ENCODE results near the gene THG1L. TPM values are rescaled to one million over a fixed set of nuclear protein-coding genes. Genes with fewer than 3 reads are reported as not detected.
A peak's percentile ranks its signal among the peaks of the same experiment; 100 is the strongest.

The THG1L gene
- polyA plus RNA-seq, 1 of the 3 experiments (the other 2 are of a cell fraction): 37.0 TPM

DNA sequence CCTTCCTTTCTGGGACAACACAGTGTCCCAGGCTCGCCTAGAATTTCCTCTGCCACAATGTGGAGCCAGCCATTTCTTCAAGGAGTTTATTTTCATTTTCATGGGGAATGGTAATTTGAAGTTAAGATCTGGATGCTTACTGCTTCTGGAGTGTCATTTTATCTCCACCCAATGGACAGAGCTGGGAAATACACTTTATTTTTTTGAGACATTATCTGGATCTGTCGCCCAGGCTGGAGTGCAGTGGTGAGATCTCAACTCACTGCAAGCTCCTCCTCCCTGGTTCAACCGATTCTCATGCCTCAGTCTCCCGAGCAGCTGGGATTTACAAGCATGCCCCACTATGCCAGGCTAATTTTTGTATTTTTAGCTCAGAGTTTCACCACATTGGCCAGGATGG lies 12.7 kb upstream of the THG1L start:
- ChIA-PET POLR2A (interaction anchor here (0.9 kb wide), 1 partner anchor 13 kb away, joined by 4 read pairs; the partner anchor contains the start of gene THG1L), CTCF (interaction anchor here (0.6 to 3.6 kb wide), 34 partner anchors 9 to 1388 kb away, joined by 3 to 19 read pairs (median 4); partner anchors contain the start of genes LSM11 and THG1L)
- DNase-seq: peak; percentile 61
- Histone ChIP-seq H3K36me3 (replicated peaks in 1 of 2; ENCODE audit: control insufficient read depth in 1 of 2, insufficient read depth in 2 of 2, low read length in 1 of 2) (no peaks in the 10 kb centered on the region), H4K20me1 (ENCODE audit: insufficient read depth) (no peaks in the 10 kb centered on the region), H3K4me2 (peak overlapping the region; percentile 55), H2AFZ (ENCODE audit: low read depth) (peak overlapping the region; percentile 79), H3K9me2 (no peaks in the 10 kb centered on the region), H3K79me2 (ENCODE audit: insufficient read depth) (no peaks in the 10 kb centered on the region), H3K9me3 (no peaks in the 10 kb centered on the region), H3K27me3 (ENCODE audit: insufficient read depth) (no peaks in the 10 kb centered on the region), H3K9ac (peak overlapping the region; percentile 9; the same call in 1 of the 2 replicates), H3F3A (replicated peaks; ENCODE audit: insufficient read depth) (peaks cover 11% of the 10 kb centered on the region), H3K4me3 (ENCODE audit: low read depth in 2 of 2, low read length in 1 of 2) (no peak overlapping the region; a peak in 1 of 4 replicates), H3K4me1 (ENCODE audit: control insufficient read depth in 1 of 2, insufficient read depth in 2 of 2, low read depth in 1 of 2, low read length in 1 of 2) (no peaks in the 10 kb centered on the region; a peak in 1 of 4 replicates), H3K27ac (ENCODE audit: low read depth in 2 of 2, low read length in 1 of 2) (peak overlapping the region in 1 of 2 experiments; percentile 51; a peak in 1 of 4 replicates)
- 0% methylated on average over 4 of the region's 4 CpGs for whole genome bisulfite sequencing (ENCODE audit: low lambda C conversion rate)
- TF ChIP-seq, protein P1, sequence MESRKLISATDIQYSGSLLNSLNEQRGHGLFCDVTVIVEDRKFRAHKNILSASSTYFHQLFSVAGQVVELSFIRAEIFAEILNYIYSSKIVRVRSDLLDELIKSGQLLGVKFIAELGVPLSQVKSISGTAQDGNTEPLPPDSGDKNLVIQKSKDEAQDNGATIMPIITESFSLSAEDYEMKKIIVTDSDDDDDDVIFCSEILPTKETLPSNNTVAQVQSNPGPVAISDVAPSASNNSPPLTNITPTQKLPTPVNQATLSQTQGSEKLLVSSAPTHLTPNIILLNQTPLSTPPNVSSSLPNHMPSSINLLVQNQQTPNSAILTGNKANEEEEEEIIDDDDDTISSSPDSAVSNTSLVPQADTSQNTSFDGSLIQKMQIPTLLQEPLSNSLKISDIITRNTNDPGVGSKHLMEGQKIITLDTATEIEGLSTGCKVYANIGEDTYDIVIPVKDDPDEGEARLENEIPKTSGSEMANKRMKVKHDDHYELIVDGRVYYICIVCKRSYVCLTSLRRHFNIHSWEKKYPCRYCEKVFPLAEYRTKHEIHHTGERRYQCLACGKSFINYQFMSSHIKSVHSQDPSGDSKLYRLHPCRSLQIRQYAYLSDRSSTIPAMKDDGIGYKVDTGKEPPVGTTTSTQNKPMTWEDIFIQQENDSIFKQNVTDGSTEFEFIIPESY (IDR thresholded peaks at IDR 0.05; ENCODE audit: borderline replicate concordance, low read depth): no peak
- TF ChIP-seq ELF1 (IDR thresholded peaks at IDR 0.05): no peak
- peak; percentile 25; the same call in 1 of the 2 replicates for TF ChIP-seq YY1 (IDR thresholded peaks at IDR 0.05; ENCODE audit: low read depth)
- TF ChIP-seq, protein P2, sequence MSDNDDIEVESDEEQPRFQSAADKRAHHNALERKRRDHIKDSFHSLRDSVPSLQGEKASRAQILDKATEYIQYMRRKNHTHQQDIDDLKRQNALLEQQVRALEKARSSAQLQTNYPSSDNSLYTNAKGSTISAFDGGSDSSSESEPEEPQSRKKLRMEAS (IDR thresholded peaks at IDR 0.05; ENCODE audit: low read depth): no peak
- TF ChIP-seq, protein P3, sequence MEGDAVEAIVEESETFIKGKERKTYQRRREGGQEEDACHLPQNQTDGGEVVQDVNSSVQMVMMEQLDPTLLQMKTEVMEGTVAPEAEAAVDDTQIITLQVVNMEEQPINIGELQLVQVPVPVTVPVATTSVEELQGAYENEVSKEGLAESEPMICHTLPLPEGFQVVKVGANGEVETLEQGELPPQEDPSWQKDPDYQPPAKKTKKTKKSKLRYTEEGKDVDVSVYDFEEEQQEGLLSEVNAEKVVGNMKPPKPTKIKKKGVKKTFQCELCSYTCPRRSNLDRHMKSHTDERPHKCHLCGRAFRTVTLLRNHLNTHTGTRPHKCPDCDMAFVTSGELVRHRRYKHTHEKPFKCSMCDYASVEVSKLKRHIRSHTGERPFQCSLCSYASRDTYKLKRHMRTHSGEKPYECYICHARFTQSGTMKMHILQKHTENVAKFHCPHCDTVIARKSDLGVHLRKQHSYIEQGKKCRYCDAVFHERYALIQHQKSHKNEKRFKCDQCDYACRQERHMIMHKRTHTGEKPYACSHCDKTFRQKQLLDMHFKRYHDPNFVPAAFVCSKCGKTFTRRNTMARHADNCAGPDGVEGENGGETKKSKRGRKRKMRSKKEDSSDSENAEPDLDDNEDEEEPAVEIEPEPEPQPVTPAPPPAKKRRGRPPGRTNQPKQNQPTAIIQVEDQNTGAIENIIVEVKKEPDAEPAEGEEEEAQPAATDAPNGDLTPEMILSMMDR (IDR thresholded peaks at IDR 0.05): peak; percentile 72
- TF ChIP-seq SMC3 (IDR thresholded peaks at IDR 0.05; ENCODE audit: low read depth, low read length): peak; percentile 71
- TF ChIP-seq, protein P4, sequence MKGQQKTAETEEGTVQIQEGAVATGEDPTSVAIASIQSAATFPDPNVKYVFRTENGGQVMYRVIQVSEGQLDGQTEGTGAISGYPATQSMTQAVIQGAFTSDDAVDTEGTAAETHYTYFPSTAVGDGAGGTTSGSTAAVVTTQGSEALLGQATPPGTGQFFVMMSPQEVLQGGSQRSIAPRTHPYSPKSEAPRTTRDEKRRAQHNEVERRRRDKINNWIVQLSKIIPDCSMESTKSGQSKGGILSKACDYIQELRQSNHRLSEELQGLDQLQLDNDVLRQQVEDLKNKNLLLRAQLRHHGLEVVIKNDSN (IDR thresholded peaks at IDR 0.05; ENCODE audit: borderline replicate concordance, low read depth): no peak
- TF ChIP-seq RAD21 (IDR thresholded peaks at IDR 0.05; ENCODE audit: low read length): peak; percentile 87
- TF ChIP-seq FOXM1 (IDR thresholded peaks at IDR 0.05; ENCODE audit: low read depth): no peak

DNA sequence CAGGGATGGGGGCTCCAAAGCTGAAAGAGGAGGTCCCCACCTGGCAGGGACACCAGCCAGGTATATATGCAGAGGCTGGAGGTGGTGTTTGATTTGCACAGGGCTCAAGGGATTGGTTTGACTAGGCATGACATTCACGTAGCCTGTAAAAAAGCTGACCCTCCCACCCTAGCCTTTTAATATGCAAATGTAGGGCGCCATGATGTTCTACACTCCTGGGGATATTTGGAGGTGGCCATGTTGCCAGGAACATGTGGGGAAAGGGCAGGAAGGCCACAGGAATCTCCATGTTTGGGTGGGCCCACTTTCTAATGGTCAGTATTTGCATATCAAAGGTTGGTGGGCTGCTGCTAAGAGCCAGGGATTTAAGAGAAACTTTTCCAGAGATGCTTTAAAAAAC lies 12.0 kb upstream of the THG1L start:
- no peaks in the 10 kb centered on the region for H4K20me1 ChIP-seq (ENCODE audit: insufficient read depth)
- no peak overlapping the region for H3K9ac ChIP-seq
- 66% methylated on average over 2 of the region's 2 CpGs for WGBS (ENCODE audit: low lambda C conversion rate)
- no peaks in the 10 kb centered on the region for H3K27me3 ChIP-seq (ENCODE audit: insufficient read depth)
- CTCF ChIA-PET: interaction anchor here (0.6 to 3.6 kb wide), 16 partner anchors 9 to 781 kb away, joined by 3 to 19 read pairs (median 5); partner anchors contain the start of gene LSM11
- peaks cover 11% of the 10 kb centered on the region for H3F3A ChIP-seq (replicated peaks; ENCODE audit: insufficient read depth)
- H3K4me2 ChIP-seq: no peak overlapping the region
- POLR2A ChIA-PET: no interaction called here
- H3K36me3 ChIP-seq (replicated peaks in 1 of 2; ENCODE audit: control insufficient read depth in 1 of 2, insufficient read depth in 2 of 2, low read length in 1 of 2): no peaks in the 10 kb centered on the region
- no peaks in the 10 kb centered on the region; a peak in 1 of 4 replicates for H3K4me1 ChIP-seq (ENCODE audit: control insufficient read depth in 1 of 2, insufficient read depth in 2 of 2, low read depth in 1 of 2, low read length in 1 of 2)
- no peaks in the 10 kb centered on the region for H3K79me2 ChIP-seq (ENCODE audit: insufficient read depth)
- DNase-seq: no peak
- no peaks in the 10 kb centered on the region for H3K9me2 ChIP-seq
- H2AFZ ChIP-seq (ENCODE audit: low read depth): peak overlapping the region; percentile 79; the same call in 1 of the 2 replicates
- H3K4me3 ChIP-seq (ENCODE audit: low read depth in 2 of 2, low read length in 1 of 2): no peak overlapping the region
- H3K9me3 ChIP-seq: no peaks in the 10 kb centered on the region
- no peak overlapping the region for H3K27ac ChIP-seq (ENCODE audit: low read depth in 2 of 2, low read length in 1 of 2)
- TF ChIP-seq FOSL2 (IDR thresholded peaks at IDR 0.05; ENCODE audit: borderline replicate concordance, low read depth) (no peak), MXI1 (IDR thresholded peaks at IDR 0.05; ENCODE audit: low read depth, low read length) (no peak), NFIC (IDR thresholded peaks at IDR 0.05; ENCODE audit: borderline replicate concordance) (no peak), GATA2 (CRISPR knock-in tag; IDR thresholded peaks at IDR 0.05) (no peak), FOXM1 (IDR thresholded peaks at IDR 0.05; ENCODE audit: low read depth) (no peak)
- TF ChIP-seq, protein P5, sequence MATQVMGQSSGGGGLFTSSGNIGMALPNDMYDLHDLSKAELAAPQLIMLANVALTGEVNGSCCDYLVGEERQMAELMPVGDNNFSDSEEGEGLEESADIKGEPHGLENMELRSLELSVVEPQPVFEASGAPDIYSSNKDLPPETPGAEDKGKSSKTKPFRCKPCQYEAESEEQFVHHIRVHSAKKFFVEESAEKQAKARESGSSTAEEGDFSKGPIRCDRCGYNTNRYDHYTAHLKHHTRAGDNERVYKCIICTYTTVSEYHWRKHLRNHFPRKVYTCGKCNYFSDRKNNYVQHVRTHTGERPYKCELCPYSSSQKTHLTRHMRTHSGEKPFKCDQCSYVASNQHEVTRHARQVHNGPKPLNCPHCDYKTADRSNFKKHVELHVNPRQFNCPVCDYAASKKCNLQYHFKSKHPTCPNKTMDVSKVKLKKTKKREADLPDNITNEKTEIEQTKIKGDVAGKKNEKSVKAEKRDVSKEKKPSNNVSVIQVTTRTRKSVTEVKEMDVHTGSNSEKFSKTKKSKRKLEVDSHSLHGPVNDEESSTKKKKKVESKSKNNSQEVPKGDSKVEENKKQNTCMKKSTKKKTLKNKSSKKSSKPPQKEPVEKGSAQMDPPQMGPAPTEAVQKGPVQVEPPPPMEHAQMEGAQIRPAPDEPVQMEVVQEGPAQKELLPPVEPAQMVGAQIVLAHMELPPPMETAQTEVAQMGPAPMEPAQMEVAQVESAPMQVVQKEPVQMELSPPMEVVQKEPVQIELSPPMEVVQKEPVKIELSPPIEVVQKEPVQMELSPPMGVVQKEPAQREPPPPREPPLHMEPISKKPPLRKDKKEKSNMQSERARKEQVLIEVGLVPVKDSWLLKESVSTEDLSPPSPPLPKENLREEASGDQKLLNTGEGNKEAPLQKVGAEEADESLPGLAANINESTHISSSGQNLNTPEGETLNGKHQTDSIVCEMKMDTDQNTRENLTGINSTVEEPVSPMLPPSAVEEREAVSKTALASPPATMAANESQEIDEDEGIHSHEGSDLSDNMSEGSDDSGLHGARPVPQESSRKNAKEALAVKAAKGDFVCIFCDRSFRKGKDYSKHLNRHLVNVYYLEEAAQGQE (IDR thresholded peaks at IDR 0.05; ENCODE audit: low read depth, low read length): no peak
- TF ChIP-seq, protein P6, sequence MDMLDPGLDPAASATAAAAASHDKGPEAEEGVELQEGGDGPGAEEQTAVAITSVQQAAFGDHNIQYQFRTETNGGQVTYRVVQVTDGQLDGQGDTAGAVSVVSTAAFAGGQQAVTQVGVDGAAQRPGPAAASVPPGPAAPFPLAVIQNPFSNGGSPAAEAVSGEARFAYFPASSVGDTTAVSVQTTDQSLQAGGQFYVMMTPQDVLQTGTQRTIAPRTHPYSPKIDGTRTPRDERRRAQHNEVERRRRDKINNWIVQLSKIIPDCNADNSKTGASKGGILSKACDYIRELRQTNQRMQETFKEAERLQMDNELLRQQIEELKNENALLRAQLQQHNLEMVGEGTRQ (IDR thresholded peaks at IDR 0.05; ENCODE audit: borderline replicate concordance, low read depth, low read length): no peak
- TF ChIP-seq, protein P7, sequence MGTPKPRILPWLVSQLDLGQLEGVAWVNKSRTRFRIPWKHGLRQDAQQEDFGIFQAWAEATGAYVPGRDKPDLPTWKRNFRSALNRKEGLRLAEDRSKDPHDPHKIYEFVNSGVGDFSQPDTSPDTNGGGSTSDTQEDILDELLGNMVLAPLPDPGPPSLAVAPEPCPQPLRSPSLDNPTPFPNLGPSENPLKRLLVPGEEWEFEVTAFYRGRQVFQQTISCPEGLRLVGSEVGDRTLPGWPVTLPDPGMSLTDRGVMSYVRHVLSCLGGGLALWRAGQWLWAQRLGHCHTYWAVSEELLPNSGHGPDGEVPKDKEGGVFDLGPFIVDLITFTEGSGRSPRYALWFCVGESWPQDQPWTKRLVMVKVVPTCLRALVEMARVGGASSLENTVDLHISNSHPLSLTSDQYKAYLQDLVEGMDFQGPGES (IDR thresholded peaks at IDR 0.05; ENCODE audit: low read depth, low read length): no peak

All from SK-N-SH (cell line).